GM18868 (cell line): ENCODE measurements around the gene TLR3.
"Not testable (repeated sequence)": the region's sequence is repeated elsewhere in the genome, so short reads cannot be mapped to it uniquely, and the experiment has no call there.

ENCODE experiments used
- ATAC-seq: cut with Tn5 transposase; IDR thresholded peaks from one replicate; pipeline ENCODE4 v1.9.1; 2021; ENCODE audit warnings: mild to moderate bottlenecking, moderate library complexity; ENCODE audit not compliant: unreplicated experiment

Gene TLR3

GRCh38 chr4:186068581-186069348 is at the start of gene TLR3:
Gene TLR3 (plus strand): TSS chr4:186069156. CDS start chr4:186076620, 7,464 bp downstream.
- peak; percentile 54 for ATAC-seq

GRCh38 chr4:186019269-186019668 is 49.7 kb upstream of the TLR3 start:
- peak; percentile 68 for ATAC-seq

- no peak for ATAC-seq
These were observed 48.7 kb upstream of the TLR3 start for GRCh38 chr4:186020106-186020792.

- no peak for ATAC-seq
These were observed 48.1 kb upstream of the TLR3 start for GRCh38 chr4:186020793-186021407.

- no peak for ATAC-seq
These were observed 47.3 kb upstream of the TLR3 start for GRCh38 chr4:186021461-186022167.

GRCh38 chr4:186023975-186024374 is 45.0 kb upstream of the TLR3 start:
- ATAC-seq, result no peak

- ATAC-seq, result no peak
These were observed 44.1 kb upstream of the TLR3 start for GRCh38 chr4:186024637-186025407.

- no peak for ATAC-seq
These were observed 43.6 kb upstream of the TLR3 start for GRCh38 chr4:186025408-186025690.

GRCh38 chr4:186027405-186027804 is 41.6 kb upstream of the TLR3 start:
- ATAC-seq, result no peak

GRCh38 chr4:186029571-186030398 is 39.2 kb upstream of the TLR3 start:
- no peak for ATAC-seq

- ATAC-seq, result no peak
These were observed 38.6 kb upstream of the TLR3 start for GRCh38 chr4:186030399-186030775.

- no peak for ATAC-seq
These were observed 38.2 kb upstream of the TLR3 start for GRCh38 chr4:186030795-186031194.

GRCh38 chr4:186032259-186032658 is 36.7 kb upstream of the TLR3 start:
- no peak for ATAC-seq

- no peak for ATAC-seq
These were observed 35.9 kb upstream of the TLR3 start for GRCh38 chr4:186033027-186033426.

- ATAC-seq, result not testable (repeated sequence)
These were observed 34.3 kb upstream of the TLR3 start for GRCh38 chr4:186034613-186035012.

GRCh38 chr4:186036976-186037581 is 31.9 kb upstream of the TLR3 start:
- ATAC-seq, result no peak

- peak; percentile 84 for ATAC-seq
These were observed 31.0 kb upstream of the TLR3 start for GRCh38 chr4:186037692-186038658.

GRCh38 chr4:186039697-186040096 is 29.3 kb upstream of the TLR3 start:
- ATAC-seq, result no peak
